Fibroblast of pulmonary artery (primary cell): ENCODE measurements around the gene PTPRN2.
A peak's percentile ranks its signal among the peaks of the same experiment; 100 is the strongest.
"Not testable (repeated sequence)": the region's sequence is repeated elsewhere in the genome, so short reads cannot be mapped to it uniquely, and the experiment has no call there.

Experiments
- DNase-seq: peaks from one replicate; pipeline ENCODE4 v3.0.0-alpha.2; 2010; ENCODE audit warnings: low read depth
- H3K4me3 ChIP-seq: replicated peaks from 2 replicates; pipeline ENCODE4 v1.5.1; 2011; ENCODE audit warnings: low read depth, mild to moderate bottlenecking, control low read depth, low read length, moderate library complexity
- TF ChIP-seq, protein P1 (sequence below): IDR thresholded peaks from 2 replicates; pipeline ENCODE4 v1.5.1; 2011; ENCODE audit warnings: mild to moderate bottlenecking, control low read depth, low read length, inconsistent platforms; ENCODE audit errors: missing control alignments

PTPRN2 gene

DNA sequence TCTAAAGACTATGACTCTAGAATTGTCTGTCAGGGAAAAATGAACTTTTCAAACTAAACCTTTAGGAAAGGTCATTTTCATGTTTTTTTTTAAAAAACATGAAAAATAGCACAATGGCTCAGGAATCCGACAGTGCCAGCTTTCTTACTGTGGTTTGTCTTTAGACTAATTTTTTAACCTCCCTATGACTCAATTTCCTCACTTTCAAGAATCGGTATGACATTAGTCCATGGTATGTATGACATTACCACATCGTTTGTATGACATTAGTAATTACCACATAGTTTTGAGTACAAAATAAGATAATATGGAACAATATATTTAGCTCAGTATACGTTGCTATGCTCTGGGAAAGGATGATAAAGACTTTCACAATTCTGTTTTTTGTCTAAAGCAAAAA, 383.2 kb downstream of the PTPRN2 start:
- no peak overlapping the region for H3K4me3 ChIP-seq
- DNase-seq = peak; percentile 1
- TF ChIP-seq, protein P1, sequence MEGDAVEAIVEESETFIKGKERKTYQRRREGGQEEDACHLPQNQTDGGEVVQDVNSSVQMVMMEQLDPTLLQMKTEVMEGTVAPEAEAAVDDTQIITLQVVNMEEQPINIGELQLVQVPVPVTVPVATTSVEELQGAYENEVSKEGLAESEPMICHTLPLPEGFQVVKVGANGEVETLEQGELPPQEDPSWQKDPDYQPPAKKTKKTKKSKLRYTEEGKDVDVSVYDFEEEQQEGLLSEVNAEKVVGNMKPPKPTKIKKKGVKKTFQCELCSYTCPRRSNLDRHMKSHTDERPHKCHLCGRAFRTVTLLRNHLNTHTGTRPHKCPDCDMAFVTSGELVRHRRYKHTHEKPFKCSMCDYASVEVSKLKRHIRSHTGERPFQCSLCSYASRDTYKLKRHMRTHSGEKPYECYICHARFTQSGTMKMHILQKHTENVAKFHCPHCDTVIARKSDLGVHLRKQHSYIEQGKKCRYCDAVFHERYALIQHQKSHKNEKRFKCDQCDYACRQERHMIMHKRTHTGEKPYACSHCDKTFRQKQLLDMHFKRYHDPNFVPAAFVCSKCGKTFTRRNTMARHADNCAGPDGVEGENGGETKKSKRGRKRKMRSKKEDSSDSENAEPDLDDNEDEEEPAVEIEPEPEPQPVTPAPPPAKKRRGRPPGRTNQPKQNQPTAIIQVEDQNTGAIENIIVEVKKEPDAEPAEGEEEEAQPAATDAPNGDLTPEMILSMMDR = no peak

DNA sequence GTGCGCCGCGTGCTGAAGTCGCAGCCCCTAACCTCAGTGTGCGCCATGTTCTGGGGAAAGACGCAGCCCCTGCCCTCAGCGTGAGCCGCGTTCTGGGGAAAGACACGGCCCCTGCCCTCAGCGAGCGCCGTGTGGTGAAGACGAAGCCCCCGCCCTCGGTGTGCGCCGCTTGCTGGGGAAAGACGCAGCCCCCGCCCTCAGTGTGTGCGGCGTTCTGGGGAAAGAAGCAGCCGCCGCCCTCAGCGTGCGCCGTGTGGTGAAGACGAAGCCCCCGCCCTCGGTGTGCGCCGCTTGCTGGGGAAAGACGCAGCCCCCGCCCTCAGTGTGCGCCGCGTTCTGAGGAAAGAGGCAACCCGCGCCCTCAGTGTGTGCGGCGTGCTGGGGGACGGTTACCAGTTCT, 383.7 kb downstream of the PTPRN2 start:
- DNase-seq, H3K4me3 ChIP-seq: not testable (repeated sequence)

DNA sequence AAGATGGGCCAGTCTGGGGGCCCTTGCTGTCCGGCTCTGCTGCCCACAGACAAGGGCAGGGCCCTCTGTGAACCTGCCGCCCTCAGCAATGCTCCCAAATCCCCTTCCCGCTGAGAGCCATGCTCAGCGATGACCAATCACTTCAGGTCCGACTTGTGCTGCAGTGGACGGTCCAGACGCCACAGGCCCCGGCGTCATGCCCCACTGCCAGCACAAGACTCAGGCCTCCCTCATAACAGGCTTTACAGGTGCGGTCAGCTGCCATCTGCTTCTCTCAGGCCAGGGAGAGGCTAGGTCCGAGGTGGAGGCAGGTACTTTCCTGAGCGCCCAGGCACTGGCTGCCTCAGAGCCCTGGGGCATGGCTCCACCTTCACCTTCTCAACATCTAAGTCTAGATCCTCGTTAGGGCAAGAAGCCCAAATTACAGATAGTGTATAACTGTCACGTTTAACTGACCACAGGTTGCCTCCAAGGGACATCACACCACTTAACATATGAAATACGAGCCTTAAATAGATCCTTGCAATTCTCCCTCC, 393.2 kb downstream of the PTPRN2 start:
- no peak overlapping the region for H3K4me3 ChIP-seq
- DNase-seq = no peak
- TF ChIP-seq, protein P1 = no peak

DNA sequence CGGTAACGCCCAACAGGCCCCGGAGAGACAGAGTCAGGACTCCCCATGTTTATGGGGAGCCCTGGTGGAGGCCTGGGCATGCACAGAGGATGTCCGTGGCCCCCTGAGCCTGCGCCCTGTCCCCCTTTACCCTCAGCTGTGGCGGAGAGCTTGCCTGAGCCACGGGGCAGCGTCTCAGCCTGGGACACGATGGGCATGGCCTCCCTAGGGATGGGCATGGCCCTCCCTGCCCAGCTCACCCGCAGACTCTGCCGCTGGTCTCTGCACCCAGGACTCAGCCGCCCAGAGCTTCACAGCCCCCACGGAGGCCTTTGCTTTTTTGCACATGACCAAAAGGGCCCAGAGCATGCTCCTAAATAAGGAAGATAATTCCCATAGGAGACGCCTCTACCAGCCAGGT, 394.2 kb downstream of the PTPRN2 start:
- H3K4me3 ChIP-seq = no peak overlapping the region
- TF ChIP-seq, protein P1 = no peak
- no peak for DNase-seq

DNA sequence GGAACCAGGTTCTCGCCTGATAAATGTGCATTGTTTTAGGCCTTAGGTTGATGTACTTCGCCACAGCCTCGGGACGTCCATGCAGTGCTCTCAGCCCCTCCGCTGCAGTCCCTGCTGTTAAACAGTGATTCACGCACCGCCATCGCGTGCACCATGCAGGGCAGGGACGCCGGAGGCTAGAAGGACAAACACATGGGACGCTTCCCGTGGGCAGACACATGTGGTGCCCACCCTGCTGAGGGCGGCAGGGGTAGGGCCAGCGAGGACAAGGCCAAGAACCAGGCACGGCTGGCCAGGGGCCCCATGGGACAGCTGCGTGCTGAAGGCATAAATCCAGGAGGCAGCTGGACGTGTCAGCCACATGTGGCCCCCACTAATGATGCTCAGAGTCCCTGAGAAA, 394.7 kb downstream of the PTPRN2 start:
- H3K4me3 ChIP-seq = no peak overlapping the region
- TF ChIP-seq, protein P1 = no peak
- DNase-seq = no peak

DNA sequence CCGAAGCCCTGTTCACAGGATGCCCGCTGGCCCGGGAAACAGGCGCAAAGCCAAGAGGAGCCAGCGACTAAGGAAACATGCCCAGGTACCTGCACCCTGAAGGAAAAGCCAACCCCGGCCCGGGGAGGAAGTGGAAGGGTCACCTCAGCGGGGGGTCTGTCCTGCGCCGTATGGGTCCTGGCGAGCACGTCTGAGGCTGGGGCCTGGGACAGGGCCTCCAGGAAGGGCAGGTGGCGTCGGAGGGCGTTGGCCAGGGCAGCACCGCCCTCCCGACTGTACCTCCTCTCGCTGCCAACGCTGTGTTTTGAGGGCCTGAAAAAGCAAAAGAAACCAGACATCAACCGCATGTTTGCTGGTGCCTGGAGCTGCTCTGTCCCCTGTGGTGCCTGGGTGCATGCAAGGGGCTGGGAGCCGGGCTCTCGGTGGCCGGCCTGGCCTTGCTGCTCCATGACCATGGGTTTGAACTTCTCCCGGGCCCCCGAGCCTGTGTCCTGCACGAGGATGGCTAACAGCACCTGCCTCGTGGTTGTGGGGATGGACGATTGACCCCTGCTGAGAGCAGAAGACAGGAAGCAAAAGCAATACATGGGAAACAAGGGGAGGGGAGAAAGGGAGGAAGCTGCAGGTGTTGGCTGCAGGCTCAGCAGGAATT, 395.3 kb downstream of the PTPRN2 start:
- no peak for DNase-seq
- TF ChIP-seq, protein P1 = no peak
- no peak overlapping the region for H3K4me3 ChIP-seq

DNA sequence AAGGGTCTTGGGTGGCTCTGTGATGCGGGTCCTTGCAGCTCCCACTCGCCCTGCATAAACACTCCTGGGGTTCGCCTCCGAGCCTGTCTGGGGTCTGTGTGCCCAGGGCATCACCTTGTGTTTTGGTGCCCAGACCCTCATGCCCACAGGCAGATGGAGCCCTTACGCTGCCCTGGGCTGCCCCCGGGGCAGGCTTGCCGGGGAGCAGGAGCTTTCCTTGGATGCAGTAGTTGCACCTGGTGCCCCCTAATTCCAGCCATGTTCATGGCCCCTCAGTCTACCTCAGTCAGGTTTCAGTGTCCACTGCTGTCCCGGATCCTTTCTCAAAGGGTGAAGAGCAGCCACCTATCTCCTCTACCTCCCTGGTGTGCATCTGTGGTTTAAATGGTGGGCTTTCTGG, 396.0 kb downstream of the PTPRN2 start:
- DNase-seq = no peak
- H3K4me3 ChIP-seq = no peak overlapping the region
- TF ChIP-seq, protein P1 = no peak
